ENCODE results near the gene NR1H4. TPM values are rescaled to one million over a fixed set of nuclear protein-coding genes. Genes with fewer than 3 reads are reported as not detected.
A peak's percentile ranks its signal among the peaks of the same experiment; 100 is the strongest.

The NR1H4 gene
- total and polyA plus RNA-seq, 2 of the 13 experiments (the other 11 are each of a cell fraction or from before 2014, with no cell fraction given), result 27.3 to 114 TPM

GRCh38 chr12:100464529-100464928 lies 9.1 kb upstream of the NR1H4 start (continued):
- 0 out of 2 replicates have a peak, but pooled peaks have one; percentile 41 for TF ChIP-seq ZNF503 (CRISPR knock-in tag; IDR thresholded peaks at IDR 0.05)
- no peak for TF ChIP-seq SRSF1 (optimal IDR thresholded peaks at IDR 0.05; ENCODE audit: low read depth, low read length)
- no peak for TF ChIP-seq EZH2 (conservative IDR thresholded peaks at IDR 0.05; ENCODE audit: low read depth, low read length)
- TF ChIP-seq KLF6 (CRISPR knock-in tag; IDR thresholded peaks at IDR 0.05), result 0 out of 2 replicates have a peak, but pooled peaks have one; percentile 28
- no peak for TF ChIP-seq NFATC3 (CRISPR knock-in tag; IDR thresholded peaks at IDR 0.05)
- TF ChIP-seq PREB (CRISPR knock-in tag; IDR thresholded peaks at IDR 0.05), result no peak
- TF ChIP-seq CEBPZ (IDR thresholded peaks at IDR 0.05; ENCODE audit: low read length), result no peak
- no peak for TF ChIP-seq MEIS2 (CRISPR knock-in tag; IDR thresholded peaks at IDR 0.05)
- TF ChIP-seq HNF1A (IDR thresholded peaks at IDR 0.05; ENCODE audit: low read depth), result no peak
- peak; percentile 18; the same call in 1 of the 2 replicates for TF ChIP-seq HNF1A (CRISPR knock-in tag; IDR thresholded peaks at IDR 0.05; ENCODE audit: borderline replicate concordance)
- TF ChIP-seq SIN3B (IDR thresholded peaks at IDR 0.05; ENCODE audit: low read length), result no peak
- no peak for TF ChIP-seq ZNF224 (CRISPR knock-in tag; IDR thresholded peaks at IDR 0.05)
- TF ChIP-seq HMGA1 (CRISPR knock-in tag; conservative IDR thresholded peaks at IDR 0.05), result no peak
- TF ChIP-seq ZBTB43 (CRISPR knock-in tag; conservative IDR thresholded peaks at IDR 0.05), result 0 out of 2 replicates have a peak, but pooled peaks have one; percentile 26
- no peak for TF ChIP-seq MTF2 (CRISPR knock-in tag; IDR thresholded peaks at IDR 0.05; ENCODE audit: borderline replicate concordance)
- TF ChIP-seq ZNF777 (CRISPR knock-in tag; IDR thresholded peaks at IDR 0.05), result no peak
- TF ChIP-seq SOX5 (CRISPR knock-in tag; IDR thresholded peaks at IDR 0.05; ENCODE audit: borderline replicate concordance), result peak; percentile 90
- no peak for TF ChIP-seq HBP1 (CRISPR knock-in tag; IDR thresholded peaks at IDR 0.05; ENCODE audit: low read depth)
